Left ventricle myocardium inferior (tissue), 1 donor: Measurements from ENCODE around the gene EEF1AKMT3. TPM values are rescaled to one million over a fixed set of nuclear protein-coding genes. Genes with fewer than 3 reads are reported as not detected.
A peak's percentile ranks its signal among the peaks of the same experiment; 100 is the strongest.
"Not testable (repeated sequence)": the region's sequence is repeated elsewhere in the genome, so short reads cannot be mapped to it uniquely, and the experiment has no call there.

Experiments
- DNase-seq: peaks from one replicate; pipeline ENCODE4 v3.0.0-alpha.2; 2020
- H3K27ac ChIP-seq: fragments of 200-600 bp; replicated peaks from 2 replicates; pipeline ENCODE4 v1.8.0; 2021
- H3K27me3 ChIP-seq: fragments of 200-600 bp; 2 replicates; pipeline ENCODE4 v1.8.0; 2021; ENCODE audit warnings: low read depth
- H3K36me3 ChIP-seq: fragments of 200-600 bp; 2 replicates; pipeline ENCODE4 v1.8.0; 2021
- H3K4me1 ChIP-seq: fragments of 200-600 bp; 2 replicates; pipeline ENCODE4 v1.8.0; 2021
- H3K4me3 ChIP-seq: fragments of 200-600 bp; 2 replicates; pipeline ENCODE4 v1.8.0; 2021; ENCODE audit warnings: mild to moderate bottlenecking, moderate library complexity
- H3K9me3 ChIP-seq: fragments of 200-600 bp; replicated peaks from 2 replicates; pipeline ENCODE4 v1.8.0; 2021
- intact Hi-C: fragments of 100-400 bp; cut with micrococcal nuclease; formaldehyde crosslinking; loops from one replicate; pipeline ENCODE4 v1.11.0; 2022
- total RNA-seq: library from RNA; stranded (reverse); fragmentation: NEBNext Ultra II Directional; extraction: Animal tissue kit (Norgen Biotek cat#: 25700); gene quantifications from one replicate; pipeline ENCODE4 v1.2.1, GENCODE V29; 2021
- TF ChIP-seq, protein P1 (sequence below): fragments of 200-600 bp; IDR thresholded peaks from 2 replicates; pipeline ENCODE4 v1.8.0; 2021; ENCODE audit warnings: antibody characterized with exemption, mild to moderate bottlenecking, borderline replicate concordance
- donor health status: DM: no; HTN: yes; CAD: no; lungs with severe emphysema.

Gene EEF1AKMT3
- total RNA-seq, 1 donor from 2014 or later, result 0.99 TPM

DNA sequence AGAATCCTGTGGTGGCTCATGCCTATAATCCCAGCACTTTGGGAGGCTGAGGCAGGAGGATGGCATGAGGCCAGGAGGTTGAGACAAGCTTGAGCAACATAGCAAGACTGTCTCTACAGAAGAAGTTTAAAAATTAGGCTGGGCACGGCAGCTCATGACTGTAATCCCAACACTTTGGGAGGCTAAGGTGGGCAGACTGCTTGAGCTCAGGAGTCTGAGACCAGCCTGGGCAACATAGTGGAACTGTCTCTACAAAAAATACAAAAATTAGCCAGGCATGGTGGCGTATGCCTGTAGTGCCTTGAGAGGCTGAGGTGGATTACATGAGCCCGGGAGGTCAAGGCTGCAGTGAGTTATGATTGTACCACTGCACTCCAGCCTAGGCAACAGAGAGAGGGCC lies 4.5 kb upstream of the EEF1AKMT3 start:
- peaks cover 43% of the 10 kb centered on the region for H3K27me3 ChIP-seq
- H3K4me3 ChIP-seq, result no peak overlapping the region
- DNase-seq, result no peak
- TF ChIP-seq, protein P1, sequence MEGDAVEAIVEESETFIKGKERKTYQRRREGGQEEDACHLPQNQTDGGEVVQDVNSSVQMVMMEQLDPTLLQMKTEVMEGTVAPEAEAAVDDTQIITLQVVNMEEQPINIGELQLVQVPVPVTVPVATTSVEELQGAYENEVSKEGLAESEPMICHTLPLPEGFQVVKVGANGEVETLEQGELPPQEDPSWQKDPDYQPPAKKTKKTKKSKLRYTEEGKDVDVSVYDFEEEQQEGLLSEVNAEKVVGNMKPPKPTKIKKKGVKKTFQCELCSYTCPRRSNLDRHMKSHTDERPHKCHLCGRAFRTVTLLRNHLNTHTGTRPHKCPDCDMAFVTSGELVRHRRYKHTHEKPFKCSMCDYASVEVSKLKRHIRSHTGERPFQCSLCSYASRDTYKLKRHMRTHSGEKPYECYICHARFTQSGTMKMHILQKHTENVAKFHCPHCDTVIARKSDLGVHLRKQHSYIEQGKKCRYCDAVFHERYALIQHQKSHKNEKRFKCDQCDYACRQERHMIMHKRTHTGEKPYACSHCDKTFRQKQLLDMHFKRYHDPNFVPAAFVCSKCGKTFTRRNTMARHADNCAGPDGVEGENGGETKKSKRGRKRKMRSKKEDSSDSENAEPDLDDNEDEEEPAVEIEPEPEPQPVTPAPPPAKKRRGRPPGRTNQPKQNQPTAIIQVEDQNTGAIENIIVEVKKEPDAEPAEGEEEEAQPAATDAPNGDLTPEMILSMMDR, result no peak
- peaks cover 47% of the 10 kb centered on the region for H3K4me1 ChIP-seq
- H3K27ac ChIP-seq, result no peak overlapping the region
- H3K9me3 ChIP-seq, result no peaks in the 10 kb centered on the region
- intact Hi-C loops, result no loop called here
- peaks cover 18% of the 10 kb centered on the region for H3K36me3 ChIP-seq

DNA sequence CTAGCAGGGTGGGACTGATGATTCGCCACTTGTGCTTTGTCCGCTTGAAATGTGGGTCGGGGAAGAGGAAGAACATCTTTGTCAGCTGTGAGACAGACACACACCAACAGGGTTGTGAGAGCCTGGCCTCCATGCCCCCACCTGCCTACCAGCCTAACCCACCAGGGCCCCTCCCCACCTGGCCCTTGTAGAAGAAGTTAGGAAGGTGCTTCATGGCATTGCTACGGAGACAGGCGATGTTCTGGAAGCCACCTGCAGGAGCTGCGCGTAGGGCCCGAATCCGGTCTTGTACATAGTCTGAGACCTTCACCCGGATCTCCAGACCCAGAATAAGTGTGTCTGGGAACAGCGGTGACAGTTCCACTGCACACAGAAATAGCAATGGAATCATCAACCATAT lies 2.8 kb upstream of the EEF1AKMT3 start:
- no peak overlapping the region for H3K4me3 ChIP-seq
- H3K27ac ChIP-seq, result no peak overlapping the region
- H3K9me3 ChIP-seq, result no peaks in the 10 kb centered on the region
- intact Hi-C loops, result no loop called here
- peaks cover 51% of the 10 kb centered on the region for H3K4me1 ChIP-seq
- no peak for DNase-seq
- TF ChIP-seq, protein P1, result no peak
- peaks cover 18% of the 10 kb centered on the region for H3K36me3 ChIP-seq
- peaks cover 25% of the 10 kb centered on the region for H3K27me3 ChIP-seq

DNA sequence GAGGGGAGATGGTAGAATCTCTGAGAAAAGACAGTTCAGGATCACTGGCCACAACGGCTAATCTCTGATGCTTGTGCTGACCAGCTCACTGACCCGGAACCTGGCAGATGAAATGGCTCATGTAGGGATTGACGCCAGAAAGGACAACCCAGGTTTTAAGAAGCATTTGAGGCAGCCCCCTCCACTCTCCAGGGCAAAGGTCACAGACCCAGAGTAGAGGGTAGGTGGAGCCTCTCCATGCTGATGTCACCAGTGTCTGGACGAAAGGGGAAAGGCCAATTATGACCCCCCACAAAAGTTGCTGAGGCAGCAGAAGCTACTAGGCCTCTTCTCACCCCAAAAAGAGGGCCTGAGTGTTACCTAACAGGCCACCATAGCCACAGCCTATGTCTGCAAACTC lies 1.7 kb upstream of the EEF1AKMT3 start:
- Histone ChIP-seq H3K9me3 (no peaks in the 10 kb centered on the region), H3K27me3 (peaks cover 14% of the 10 kb centered on the region), H3K4me3 (no peak overlapping the region), H3K27ac (no peak overlapping the region), H3K36me3 (peaks cover 18% of the 10 kb centered on the region), H3K4me1 (peaks cover 39% of the 10 kb centered on the region)
- DNase-seq, result no peak
- TF ChIP-seq, protein P1, result no peak
- intact Hi-C loops, result no loop called here

DNA sequence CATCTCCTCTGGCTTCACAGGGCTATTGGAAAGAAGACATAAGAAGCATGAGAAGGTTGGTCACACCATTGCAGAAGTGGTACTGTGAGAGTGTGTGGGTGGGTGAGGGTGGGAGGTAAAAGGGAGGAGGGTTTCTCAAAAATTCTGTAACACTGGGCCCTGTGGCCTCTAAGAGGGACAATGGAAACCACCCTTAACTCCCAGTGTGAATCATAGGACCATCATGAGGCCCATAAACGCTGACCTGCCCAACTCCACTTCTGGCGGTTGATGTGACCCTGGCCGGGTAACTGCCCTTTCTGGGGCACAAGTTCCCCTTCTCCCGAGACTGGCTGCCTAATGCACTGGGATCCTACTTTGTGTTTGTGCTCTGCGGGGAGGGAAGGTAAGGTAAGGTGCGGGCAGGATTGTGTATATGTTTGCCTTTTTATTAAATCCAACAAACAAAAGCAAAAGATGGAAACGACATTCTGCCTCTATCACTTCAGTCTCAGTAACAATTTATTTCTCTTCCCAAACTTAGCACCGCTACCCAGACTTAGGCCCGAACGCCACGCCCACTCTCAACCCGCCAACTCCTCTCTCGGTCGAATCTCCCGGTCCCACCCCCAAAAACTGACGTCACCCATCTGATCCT lies 1.1 kb upstream of the EEF1AKMT3 start:
- H3K4me3 ChIP-seq, result peak overlapping the region; percentile 92
- H3K4me1 ChIP-seq, result peaks cover 33% of the 10 kb centered on the region
- H3K9me3 ChIP-seq, result no peaks in the 10 kb centered on the region
- peaks cover 8% of the 10 kb centered on the region for H3K27me3 ChIP-seq
- H3K36me3 ChIP-seq, result peaks cover 18% of the 10 kb centered on the region
- DNase-seq, result peak; percentile 86
- TF ChIP-seq, protein P1, result no peak
- intact Hi-C loops, result no loop called here
- H3K27ac ChIP-seq, result peak overlapping the region; percentile 95

DNA sequence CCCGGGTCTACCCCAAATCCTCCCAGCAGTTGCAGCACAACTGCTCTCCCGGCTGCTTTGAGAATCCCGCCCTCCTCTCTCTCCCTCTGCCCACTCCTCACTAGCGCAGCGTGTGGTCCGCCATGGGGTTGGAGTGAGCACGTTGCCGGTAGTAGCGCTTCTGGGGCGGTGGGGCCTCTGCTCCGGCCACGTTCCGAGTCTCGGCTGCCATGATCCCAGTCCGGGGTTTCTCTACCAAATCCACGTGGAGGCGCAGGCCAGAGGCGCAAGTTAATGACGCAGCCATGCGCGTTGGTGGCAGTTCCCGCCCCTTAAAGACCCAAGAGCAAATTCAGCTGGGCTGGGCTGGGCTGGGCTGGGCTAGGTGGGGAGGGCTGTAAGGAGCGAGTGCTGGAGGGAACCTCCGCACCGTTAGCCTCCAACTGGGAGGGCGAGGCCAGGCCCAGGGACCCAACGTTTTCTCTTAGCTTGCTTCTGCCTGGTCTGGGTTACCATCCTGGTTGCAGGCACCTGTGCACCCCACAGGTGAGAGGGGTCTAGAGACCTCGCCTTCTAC lies 463 bp upstream of the EEF1AKMT3 start, which contains the start of gene METTL1:
METTL1 (minus strand) TSS at position 233 of the 556 bp plus-strand sequence; CDS start at position 211, 22 bp downstream.
- Histone ChIP-seq H3K27me3 (peaks cover 2% of the 10 kb centered on the region), H3K36me3 (peaks cover 18% of the 10 kb centered on the region), H3K4me1 (peaks cover 27% of the 10 kb centered on the region), H3K9me3 (no peaks in the 10 kb centered on the region), H3K4me3 (peak within 1 kb of the TSS; percentile 92), H3K27ac (peak within 1 kb of the TSS; percentile 95)
- intact Hi-C loops, result no loop called here
- peak; percentile 93 for DNase-seq
- TF ChIP-seq, protein P1, result no peak

DNA sequence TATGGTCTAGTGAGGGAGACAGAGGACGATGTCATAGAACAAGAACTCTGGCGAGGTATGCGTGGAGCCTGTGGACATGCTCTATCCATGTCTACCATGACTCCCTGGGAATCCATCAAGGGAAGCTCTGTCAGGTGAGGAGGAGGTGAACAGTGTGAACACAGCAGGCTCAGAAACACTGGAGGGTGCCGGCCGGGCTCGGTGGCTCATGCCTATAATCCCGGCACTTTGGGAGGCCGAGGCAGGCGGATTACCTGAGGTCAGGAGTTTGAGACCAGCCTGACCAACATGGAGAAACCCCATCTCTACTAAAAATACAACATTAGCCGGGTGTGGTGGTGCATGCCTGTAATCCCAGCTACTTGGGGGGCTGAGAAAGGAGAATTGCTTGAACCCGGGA lies 2.2 kb downstream of the EEF1AKMT3 start:
- H3K27me3 ChIP-seq, H3K27ac ChIP-seq, DNase-seq, H3K4me3 ChIP-seq, intact Hi-C loops, H3K9me3 ChIP-seq: not testable (repeated sequence)
- Histone ChIP-seq H3K36me3 (peaks cover 11% of the 10 kb centered on the region), H3K4me1 (peaks cover 24% of the 10 kb centered on the region)
